Left hindlimb (tissue), 1 donor: ENCODE data around the gene CCSAP.

Source experiments
- DNase-seq: peaks from one replicate; pipeline ENCODE4 v3.0.0-alpha.2; 2018

Gene CCSAP

DNA sequence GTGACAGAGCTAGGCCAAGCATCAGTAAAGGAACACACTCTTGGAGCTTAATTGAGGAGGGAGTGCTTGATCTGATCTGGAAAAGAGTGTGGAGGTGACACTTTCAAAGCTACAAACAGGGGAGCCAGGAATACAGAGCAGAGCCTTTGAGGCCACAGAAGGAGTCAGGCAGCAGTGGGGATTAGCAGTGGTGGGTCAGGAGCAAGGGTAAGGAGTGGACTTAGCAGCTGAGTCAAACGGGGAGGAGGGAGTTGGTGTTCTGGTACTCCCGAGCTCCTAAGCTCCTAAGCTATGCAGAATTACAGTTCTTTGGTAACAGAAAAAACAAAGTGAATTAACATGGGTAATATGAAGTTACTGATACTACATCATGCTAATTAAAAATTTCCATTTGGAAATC is 57.4 kb downstream of the CCSAP start:
- DNase-seq: no peak

DNA sequence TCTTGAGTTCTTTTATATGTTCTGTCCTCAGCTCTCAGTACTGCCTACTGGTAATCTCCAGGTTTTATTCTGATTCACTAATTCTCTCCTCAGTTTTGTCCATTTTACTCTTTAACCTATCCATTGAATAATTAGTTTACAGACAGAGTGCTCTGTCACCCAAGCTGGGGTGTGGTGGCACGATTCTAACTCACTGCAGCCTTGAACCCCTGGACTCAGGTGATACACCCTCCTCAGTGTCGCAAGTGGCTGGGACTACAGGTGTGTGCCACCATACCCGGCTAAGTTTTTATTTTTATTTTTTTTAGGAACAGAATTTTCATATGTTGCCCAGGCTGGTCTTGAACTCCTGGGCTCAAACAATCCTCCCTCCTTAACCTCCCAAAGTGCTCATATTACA is 58.0 kb downstream of the CCSAP start:
- DNase-seq: no peak

DNA sequence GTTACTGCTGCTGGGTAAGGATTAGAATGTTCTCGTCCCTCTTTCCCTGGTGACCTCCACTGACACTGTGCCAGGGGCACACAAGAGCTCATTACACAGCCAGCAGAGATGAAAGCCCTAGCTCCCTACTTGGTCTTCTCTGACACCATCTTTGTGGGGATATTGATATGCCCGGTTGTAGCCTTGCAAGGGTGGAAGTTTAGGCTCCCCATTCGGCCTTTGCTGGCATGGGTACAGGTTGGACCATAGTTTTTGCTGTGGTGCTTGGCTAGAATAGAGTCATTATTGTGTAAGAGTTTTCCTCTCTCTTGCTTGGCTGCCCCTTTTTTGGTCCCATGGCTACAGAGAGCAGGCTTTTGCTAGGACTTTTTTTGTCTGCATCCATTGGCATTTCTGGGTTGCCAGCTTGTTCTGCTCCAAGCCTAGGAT is 59.6 kb downstream of the CCSAP start:
- DNase-seq: no peak

DNA sequence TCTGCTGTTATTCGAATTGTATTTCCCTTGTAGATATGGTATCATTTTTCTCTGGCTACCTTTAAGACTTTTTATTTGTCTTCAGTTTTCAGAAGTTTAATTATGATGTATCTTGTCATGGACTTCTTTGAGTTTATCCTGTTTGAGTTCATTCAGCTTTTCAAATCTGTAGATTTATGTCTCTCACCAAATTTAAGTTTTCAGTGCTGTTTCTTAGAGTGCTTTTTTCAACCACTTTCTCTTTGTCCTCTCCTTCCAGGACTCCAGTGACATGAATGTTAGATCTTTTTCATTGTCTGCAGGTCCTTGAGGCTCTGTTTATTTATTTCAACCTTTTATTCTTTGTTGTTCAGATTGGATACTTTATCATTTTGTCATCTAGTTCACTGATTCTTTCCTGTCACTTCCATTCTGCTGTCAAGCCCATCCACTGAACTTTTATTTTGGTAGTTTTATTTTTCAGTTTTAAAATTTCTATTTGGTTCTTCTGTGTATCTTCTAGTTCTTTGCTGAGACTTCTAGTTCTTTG is 60.5 kb downstream of the CCSAP start:
- DNase-seq: no peak

DNA sequence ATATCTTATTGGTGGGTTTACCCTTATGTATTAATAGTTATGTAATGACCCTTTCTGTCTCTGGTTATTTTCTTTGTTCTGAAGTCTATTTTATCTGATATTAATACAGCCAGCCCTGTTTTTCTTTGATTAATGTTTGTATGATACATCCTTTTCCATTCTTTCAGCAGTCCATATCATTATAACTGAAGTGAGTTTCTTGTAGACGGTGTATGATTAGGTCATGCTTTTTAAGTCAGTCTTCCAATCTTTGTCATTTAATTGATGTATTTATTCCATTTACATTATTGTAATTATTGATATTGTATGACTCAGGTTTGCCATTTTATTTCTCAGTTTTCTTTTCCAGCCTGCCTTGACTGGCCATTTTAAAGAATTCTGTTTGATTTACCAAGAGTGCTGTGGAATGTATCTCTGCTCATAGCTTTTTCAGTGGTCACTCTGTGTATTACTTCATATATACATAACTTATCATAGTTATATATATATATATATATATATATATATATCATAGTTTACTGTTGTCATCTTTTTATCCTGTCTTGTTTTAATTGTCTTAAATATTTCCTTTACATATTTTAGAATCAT is 61.4 kb downstream of the CCSAP start:
- DNase-seq: no peak

DNA sequence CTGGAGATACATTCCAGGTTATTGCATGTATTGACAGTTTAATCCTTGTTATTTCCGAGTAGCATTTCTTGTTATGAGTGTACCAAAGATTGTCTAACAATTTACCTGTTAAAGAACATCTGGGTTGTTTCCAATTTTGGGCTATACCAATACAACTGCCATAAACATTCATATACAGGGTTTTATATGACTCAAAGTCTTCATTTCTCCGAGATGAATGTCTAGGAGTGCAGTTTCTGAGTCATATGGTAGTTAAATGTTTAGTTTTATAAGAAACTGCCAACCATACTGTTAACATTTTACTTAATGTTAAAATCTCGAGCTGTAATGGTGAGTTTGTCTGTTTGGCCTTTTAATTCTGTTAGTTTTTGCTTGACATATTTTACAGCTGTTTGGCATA is 61.9 kb downstream of the CCSAP start:
- DNase-seq: no peak

DNA sequence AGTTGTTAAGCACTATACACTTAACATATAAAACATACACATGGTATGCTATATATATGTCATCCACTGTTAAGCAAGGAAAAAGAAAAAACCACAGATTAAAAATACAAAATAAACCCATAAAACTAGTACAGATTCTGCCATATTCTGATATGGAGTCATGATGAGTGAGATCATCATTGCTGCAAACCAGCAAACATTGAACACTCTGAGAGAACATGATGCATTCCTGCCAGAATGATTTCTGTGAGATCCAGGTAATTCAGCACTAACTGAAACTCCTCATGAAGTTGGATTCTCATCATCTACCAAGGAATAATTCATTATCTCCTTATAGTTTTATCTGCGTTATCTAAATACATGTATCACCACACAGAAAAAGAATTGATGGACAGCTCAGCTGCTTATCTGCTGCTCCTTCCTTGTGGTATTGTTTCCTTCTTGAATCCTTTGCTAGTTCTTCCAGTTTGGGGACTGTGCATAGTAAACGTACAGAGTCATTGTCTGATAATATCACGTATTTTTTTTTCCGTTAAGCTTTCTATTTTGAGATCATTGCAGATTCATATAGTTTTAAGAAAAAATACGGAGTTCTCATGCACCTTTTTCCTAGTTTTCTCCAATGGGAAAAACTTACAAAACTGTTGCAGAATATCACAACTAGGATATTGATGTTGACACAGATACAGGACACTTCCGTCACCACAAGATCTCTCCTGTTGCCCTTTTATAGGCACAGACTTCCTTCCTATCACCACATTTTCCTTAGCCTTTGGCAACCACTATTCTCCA is 62.6 kb downstream of the CCSAP start:
- no peak for DNase-seq

DNA sequence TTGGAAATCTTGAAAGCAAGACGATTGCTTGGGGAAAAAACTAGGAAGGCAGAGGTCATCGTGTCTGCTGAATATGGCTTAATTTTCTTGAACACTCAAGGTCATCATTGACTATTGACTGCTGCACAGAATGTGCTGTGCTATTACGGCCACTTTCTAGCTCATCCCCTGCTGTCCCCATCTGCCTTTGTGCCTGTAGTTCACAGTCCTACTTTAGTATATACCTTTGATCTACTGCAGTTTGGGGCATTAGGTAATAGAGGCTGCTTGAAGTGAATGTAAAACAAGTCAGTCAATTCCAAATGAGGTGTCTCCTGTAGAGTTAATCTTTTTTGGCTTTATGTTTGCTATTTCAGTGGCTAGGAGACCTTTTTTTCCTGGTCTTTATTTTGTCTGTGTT is 63.6 kb downstream of the CCSAP start:
- no peak for DNase-seq

DNA sequence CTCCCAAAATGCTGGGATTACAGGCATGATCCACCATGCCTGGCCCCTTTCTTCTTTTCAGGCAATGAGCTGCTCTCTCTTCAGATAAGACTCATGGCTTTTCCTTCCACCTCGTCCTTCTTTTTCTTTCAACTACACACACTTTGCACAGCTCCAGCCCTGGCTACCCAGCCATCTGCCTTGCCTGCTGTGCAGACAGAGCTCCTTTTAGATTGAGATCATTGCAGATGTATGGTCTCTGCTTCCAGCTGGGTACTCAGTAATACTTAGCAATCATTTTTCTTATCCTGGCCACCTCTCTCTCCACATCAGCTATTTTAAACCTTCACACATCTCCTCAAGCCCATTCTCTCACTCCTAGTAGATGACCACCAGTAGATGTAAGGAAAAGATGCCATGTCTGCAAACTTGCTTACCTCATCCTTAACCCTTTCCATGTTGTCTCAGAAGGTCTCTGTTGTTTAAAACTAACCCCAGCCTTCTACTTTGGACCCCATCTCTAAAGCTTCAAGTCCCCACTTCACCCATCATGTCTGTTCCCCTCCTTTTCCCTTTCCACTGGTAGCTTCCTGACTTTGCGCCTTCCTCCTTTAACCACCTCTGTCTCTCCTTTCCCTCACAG is 64.6 kb downstream of the CCSAP start:
- no peak for DNase-seq

DNA sequence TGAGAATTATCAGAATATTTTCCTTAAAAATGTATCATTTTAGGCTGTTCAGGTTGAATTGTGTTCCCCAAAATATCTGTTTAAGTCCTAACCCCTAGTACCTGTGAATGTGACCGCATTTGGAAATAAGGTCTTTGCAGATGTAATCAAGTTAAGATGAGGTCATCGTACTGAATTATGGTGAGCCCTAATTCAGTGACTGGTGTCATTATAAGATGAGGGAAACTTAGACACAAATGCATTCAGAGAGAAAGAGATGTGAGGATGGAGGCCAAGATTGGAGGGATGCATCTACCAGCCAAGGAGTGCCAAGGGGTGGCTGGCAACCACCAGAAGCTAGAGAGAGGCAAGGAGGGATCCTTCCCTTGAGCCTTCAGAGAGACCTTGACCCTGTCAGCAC is 67.8 kb downstream of the CCSAP start:
- DNase-seq: no peak

DNA sequence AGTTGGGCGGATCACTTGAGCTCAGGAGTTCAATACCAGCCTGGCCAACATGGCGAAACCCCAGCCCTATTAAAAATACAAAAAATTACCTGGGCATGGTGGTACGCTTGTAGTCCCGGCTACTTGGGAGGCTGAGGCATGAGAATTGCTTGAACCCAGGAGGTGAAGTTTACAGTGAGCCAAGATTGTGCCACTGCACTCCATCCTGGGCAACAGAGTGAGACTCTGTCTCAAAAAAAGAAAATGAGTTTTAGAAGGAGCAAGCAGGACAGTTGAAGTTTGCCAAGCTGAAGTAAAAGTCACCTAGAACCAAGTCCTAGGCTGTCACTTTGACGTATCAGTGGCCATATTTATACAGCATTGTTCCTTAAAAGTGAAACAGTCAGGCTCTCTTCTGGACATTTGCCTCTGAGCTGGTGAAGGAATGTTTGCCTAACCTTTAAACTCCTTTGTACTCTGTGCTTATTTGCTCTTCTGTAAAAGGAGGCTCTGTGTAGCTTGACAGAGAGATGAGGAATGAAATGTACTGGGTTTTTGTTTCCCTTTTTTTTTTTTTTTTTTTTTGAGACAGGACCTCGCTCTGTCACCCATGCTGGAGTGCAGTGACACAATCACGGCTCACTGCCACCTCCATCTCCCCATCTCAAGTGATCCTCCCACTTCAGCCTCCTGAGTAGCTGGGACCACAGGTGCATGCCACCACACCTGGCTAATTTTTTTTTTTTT is 69.2 kb downstream of the CCSAP start:
- no peak for DNase-seq

DNA sequence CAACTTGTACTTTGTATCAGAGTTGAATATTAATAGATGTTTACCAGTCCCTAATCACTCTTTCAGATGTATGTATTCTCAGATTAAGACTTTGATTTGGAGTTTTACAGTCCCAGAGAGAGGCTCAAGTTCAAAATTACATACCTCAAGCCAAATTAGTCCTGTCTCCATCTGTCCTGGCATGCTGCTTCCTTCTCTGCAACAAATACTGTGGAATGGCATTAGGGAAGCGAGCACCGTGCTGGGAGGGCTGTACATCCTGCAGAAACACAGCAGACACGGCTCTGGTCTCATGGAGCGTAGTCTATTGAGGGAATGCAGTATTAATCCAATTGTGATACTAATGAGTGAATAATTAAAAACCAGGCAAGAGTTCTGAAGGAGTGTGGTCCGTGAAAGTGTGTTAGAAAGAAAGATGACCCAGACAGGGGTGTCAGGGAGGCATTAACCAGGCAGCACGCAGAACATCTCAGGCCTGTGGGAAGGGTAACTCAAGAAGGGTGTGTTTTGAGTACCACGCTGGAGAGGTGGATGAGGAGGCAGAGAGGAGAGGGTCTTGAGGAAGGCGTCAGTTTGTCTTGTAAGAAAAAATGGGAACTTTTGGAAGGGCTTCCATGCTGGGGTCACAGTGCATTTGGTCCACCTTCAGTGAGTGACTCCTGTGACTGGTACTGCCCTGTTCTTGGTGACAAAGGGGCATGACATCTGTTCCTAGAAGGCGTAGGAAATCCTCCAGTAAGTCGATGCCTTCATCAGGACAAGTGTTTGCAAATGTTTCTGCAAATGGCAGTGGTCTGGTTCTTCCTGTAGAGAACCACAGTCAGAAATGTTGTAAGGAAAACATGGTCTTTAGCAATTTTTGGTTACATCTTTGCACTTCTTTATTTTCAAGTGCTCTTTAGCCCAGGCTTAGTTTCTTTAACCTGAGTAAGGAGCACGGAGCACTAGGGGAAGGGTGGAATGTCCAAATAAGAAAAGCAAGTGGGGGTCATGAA is 70.4 kb downstream of the CCSAP start:
- DNase-seq: no peak

DNA sequence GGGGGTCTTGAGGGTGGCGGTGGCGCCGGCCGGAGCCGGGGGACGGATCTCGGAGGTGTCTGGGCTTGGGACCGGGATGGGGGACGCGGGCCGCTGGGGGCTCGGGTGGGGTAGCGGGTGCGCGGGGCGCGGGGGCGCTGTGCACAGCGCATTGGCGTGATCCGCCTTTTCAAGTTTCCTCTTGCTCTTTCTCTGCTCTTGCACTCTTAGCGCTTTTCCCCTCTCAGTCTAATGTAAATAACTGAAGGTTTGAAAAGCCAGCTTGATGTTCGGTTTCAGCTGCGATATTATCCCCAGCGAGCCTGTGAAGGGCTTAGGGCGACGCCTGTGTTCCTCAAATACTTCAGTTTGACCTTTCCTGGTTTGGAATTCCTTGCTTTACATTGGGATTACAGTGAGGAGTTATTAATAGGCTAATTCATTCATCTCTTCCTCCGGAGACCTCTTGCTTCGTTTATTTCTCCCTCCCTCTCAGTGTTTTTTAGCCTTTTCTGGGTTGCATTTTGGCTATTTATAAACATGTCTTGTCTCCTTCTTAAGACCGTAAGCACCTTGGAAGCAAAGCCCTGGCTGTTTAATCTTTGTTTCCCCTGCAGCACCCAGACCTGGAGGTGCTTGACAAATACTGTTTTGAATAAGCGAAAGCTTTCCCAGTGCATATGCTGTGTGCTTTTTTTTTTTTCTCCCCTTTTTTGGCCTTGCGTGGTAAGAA is 71.2 kb downstream of the CCSAP start:
- no peak for DNase-seq
